ENCODE results near the gene ARHGEF3. TPM values are rescaled to one million over a fixed set of nuclear protein-coding genes. Genes with fewer than 3 reads are reported as not detected.

The ARHGEF3 gene
- total RNA-seq, 1 experiment from 2014 or later, result 4.4 TPM

DNA sequence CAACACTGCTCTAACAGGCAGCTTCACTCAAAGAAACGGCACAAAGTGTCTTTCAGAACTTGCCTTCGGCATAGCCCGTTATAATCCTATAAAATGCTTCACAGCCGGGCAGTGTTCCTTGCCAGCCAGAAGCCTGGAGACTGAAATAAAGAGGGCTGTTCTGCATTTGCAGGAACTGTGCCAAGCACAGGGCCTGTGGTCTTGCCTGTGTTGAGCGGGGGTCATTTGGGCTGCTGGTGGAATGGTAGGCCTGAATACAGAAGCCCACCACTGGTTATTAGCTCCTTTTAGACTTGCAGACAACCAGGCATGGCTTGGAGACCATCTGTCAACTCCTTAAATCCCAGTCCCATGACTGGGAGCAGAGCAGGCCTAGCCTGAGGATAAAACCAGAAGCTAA, 4.7 kb upstream of the ARHGEF3 start:
- Histone ChIP-seq H4K5ac (ENCODE audit: insufficient read length, low read depth, low read length) (no peak overlapping the region), H3K4me2 (ENCODE audit: insufficient read depth, insufficient read length, low read length) (no peak overlapping the region), H2BK12ac (ENCODE audit: insufficient read length, low read depth, low read length) (no peak overlapping the region), H3K23me2 (ENCODE audit: insufficient read length, low read depth, low read length, poor library complexity, severe bottlenecking) (peaks cover 3% of the 10 kb centered on the region), H4K20me1 (ENCODE audit: control insufficient read depth, insufficient read depth, insufficient read length) (no peaks in the 10 kb centered on the region), H3K14ac (ENCODE audit: insufficient read depth, low read length) (no peak overlapping the region), H3K4ac (ENCODE audit: low read depth, low read length) (no peak overlapping the region), H3K27me3 (ENCODE audit: insufficient read depth, low read length) (no peaks in the 10 kb centered on the region; the same call in 1 of the 2 replicates), H2BK15ac (ENCODE audit: low read depth, low read length) (no peak overlapping the region), H3K79me1 (ENCODE audit: insufficient read depth, low read depth, low read length, poor library complexity, severe bottlenecking) (no peaks in the 10 kb centered on the region), H2AK5ac (ENCODE audit: insufficient read length, low read length) (no peak overlapping the region), H3K79me2 (ENCODE audit: insufficient read depth, low read length) (no peaks in the 10 kb centered on the region), H3K9me3 (ENCODE audit: control insufficient read depth, low read depth, low read length) (no peaks in the 10 kb centered on the region), H4K91ac (ENCODE audit: insufficient read length, low read depth, low read length) (no peak overlapping the region), H2BK5ac (ENCODE audit: insufficient read length, low read length) (no peak overlapping the region), H3K4me1 (ENCODE audit: insufficient read depth, low read length) (0 out of 2 replicates have a peak, but pooled peaks cover 2% of the 10 kb centered on the region), H4K8ac (replicated peaks; ENCODE audit: insufficient read length, low read depth, low read length) (no peak overlapping the region), H3K23ac (ENCODE audit: insufficient read length, low read depth, low read length) (no peak overlapping the region), H2BK20ac (ENCODE audit: low read depth, low read length, poor library complexity, severe bottlenecking) (no peak overlapping the region), H3K18ac (ENCODE audit: insufficient read length, low read depth, low read length) (no peak overlapping the region), H3K9ac (ENCODE audit: extremely low read depth, insufficient read length, low read length) (no peak overlapping the region), H3T11ph (ENCODE audit: low read length) (no peak overlapping the region), H2BK120ac (ENCODE audit: low read depth, low read length, poor library complexity, severe bottlenecking) (no peak overlapping the region), H3K27ac (ENCODE audit: insufficient read length, low read depth, low read length) (no peak overlapping the region), H2AFZ (ENCODE audit: low read length) (no peak overlapping the region), H3K56ac (ENCODE audit: insufficient read length, low read depth, low read length) (no peak overlapping the region)
- WGBS (ENCODE audit: extremely low coverage, insufficient read length, low lambda C conversion rate), result no CpG with 5 or more reads among the region's 5 CpGs
- TF ChIP-seq, protein P1, sequence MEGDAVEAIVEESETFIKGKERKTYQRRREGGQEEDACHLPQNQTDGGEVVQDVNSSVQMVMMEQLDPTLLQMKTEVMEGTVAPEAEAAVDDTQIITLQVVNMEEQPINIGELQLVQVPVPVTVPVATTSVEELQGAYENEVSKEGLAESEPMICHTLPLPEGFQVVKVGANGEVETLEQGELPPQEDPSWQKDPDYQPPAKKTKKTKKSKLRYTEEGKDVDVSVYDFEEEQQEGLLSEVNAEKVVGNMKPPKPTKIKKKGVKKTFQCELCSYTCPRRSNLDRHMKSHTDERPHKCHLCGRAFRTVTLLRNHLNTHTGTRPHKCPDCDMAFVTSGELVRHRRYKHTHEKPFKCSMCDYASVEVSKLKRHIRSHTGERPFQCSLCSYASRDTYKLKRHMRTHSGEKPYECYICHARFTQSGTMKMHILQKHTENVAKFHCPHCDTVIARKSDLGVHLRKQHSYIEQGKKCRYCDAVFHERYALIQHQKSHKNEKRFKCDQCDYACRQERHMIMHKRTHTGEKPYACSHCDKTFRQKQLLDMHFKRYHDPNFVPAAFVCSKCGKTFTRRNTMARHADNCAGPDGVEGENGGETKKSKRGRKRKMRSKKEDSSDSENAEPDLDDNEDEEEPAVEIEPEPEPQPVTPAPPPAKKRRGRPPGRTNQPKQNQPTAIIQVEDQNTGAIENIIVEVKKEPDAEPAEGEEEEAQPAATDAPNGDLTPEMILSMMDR (conservative IDR thresholded peaks at IDR 0.05), result no peak
- no peaks in the 10 kb centered on the region for H3K36me3 Mint-ChIP-seq (ENCODE audit: insufficient read depth in 1 of 3, low read depth in 3 of 3)
- no peak for DNase-seq
- H3K4me3 Mint-ChIP-seq, result no peak overlapping the region
- H3K9me3 Mint-ChIP-seq, result no peaks in the 10 kb centered on the region
- H3K27me3 Mint-ChIP-seq (ENCODE audit: low read depth), result peaks cover 2% of the 10 kb centered on the region
- no peak overlapping the region for H3K27ac Mint-ChIP-seq
- peaks cover 11 to 14% of the 10 kb centered on the region in 2 experiments for H3K4me1 Mint-ChIP-seq
